Esophagus squamous epithelium (tissue), 4 donors: ENCODE results near the gene SUSD6.

ENCODE experiments used
- CTCF ChIP-seq, 6 experiments: fragments of 450-650 bp in 4 of 6; fragments of 200-600 bp in 2 of 6; sonication (generic) in 2 of 6; IDR thresholded peaks; one replicate each; pipeline ENCODE4 v1.5.1; 2016 to 2019; ENCODE audit warnings: antibody characterized with exemption in 6 of 6, mild to moderate bottlenecking in 4 of 6, moderate library complexity in 4 of 6
- POLR2A ChIP-seq, 4 donors: fragments of 450-650 bp; IDR thresholded peaks; one replicate each; pipeline ENCODE4 v1.6.1; 2017; ENCODE audit warnings: antibody characterized with exemption in 4 of 4, mild to moderate bottlenecking in 4 of 4, moderate library complexity in 3 of 4

- TF ChIP-seq CTCF (IDR thresholded peaks at IDR 0.05) (no peak), POLR2A (IDR thresholded peaks at IDR 0.05) (no peak)
Measured at GRCh38 chr14:69713993-69714679, 102.7 kb downstream of the SUSD6 start.
